Measurements from ENCODE around the gene COG5.

The COG5 gene

DNA sequence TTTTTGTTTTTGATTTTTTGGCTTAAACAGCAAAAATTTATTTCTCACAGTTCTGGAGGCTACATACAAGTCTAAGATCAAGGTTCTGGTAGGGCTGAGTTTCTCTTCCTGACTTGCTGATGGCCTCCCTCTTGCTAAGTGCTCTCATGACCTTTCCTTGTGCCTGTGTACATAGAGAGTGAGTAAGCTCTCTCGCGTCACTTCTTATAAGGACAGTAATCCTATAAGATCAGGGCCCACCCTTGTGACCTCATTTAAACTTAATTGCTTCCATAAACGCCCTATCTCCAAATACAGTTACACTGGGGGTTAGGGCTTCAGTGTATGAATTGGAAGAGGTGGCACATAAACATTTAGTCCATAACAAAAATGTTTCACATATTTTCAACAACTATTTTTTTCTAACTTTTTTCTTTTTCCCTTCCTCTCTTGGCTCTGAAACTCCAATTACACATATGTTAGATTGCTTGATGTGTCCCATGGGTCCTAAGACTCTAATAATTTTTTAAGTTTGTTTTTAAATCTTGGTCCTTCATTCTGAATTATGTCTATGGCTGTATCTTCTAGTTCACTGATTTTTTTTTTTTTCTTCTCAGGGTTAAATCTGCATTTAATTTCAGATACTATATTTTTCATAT, 245.1 kb downstream of the COG5 start:
- Histone ChIP-seq H3K4me1 (ENCODE audit: insufficient read depth, low read length, poor library complexity, severe bottlenecking) (no peaks in the 10 kb centered on the region), H3K36me3 (ENCODE audit: insufficient read depth, low read length) (peaks cover 12% of the 10 kb centered on the region; the same call in 1 of the 2 replicates), H3K4me2 (ENCODE audit: low read depth, low read length, poor library complexity, severe bottlenecking) (no peak overlapping the region), H4K20me1 (ENCODE audit: insufficient read depth, low read length, poor library complexity, severe bottlenecking) (no peaks in the 10 kb centered on the region), H3K4me3 (ENCODE audit: low read length, poor library complexity, severe bottlenecking) (no peak overlapping the region), H3K9ac (ENCODE audit: low read depth, low read length, poor library complexity, severe bottlenecking) (no peak overlapping the region), H3K27me3 (ENCODE audit: insufficient read depth, low read length, poor library complexity, severe bottlenecking) (no peaks in the 10 kb centered on the region), H3K79me2 (ENCODE audit: insufficient read depth, low read length) (no peaks in the 10 kb centered on the region), H3F3A (ENCODE audit: low read depth) (no peaks in the 10 kb centered on the region), H3K9me2 (replicated peaks; ENCODE audit: low read depth, low read length) (no peaks in the 10 kb centered on the region), H3K9me3 (ENCODE audit: insufficient read depth, low read depth, low read length) (no peaks in the 10 kb centered on the region), H2AFZ (ENCODE audit: low read length) (no peak overlapping the region)
- no peak for TF ChIP-seq EZH2phosphoT487 (IDR thresholded peaks at IDR 0.05; ENCODE audit: borderline replicate concordance)
- TF ChIP-seq, protein P1, sequence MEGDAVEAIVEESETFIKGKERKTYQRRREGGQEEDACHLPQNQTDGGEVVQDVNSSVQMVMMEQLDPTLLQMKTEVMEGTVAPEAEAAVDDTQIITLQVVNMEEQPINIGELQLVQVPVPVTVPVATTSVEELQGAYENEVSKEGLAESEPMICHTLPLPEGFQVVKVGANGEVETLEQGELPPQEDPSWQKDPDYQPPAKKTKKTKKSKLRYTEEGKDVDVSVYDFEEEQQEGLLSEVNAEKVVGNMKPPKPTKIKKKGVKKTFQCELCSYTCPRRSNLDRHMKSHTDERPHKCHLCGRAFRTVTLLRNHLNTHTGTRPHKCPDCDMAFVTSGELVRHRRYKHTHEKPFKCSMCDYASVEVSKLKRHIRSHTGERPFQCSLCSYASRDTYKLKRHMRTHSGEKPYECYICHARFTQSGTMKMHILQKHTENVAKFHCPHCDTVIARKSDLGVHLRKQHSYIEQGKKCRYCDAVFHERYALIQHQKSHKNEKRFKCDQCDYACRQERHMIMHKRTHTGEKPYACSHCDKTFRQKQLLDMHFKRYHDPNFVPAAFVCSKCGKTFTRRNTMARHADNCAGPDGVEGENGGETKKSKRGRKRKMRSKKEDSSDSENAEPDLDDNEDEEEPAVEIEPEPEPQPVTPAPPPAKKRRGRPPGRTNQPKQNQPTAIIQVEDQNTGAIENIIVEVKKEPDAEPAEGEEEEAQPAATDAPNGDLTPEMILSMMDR (conservative IDR thresholded peaks at IDR 0.05; ENCODE audit: low read length): no peak

DNA sequence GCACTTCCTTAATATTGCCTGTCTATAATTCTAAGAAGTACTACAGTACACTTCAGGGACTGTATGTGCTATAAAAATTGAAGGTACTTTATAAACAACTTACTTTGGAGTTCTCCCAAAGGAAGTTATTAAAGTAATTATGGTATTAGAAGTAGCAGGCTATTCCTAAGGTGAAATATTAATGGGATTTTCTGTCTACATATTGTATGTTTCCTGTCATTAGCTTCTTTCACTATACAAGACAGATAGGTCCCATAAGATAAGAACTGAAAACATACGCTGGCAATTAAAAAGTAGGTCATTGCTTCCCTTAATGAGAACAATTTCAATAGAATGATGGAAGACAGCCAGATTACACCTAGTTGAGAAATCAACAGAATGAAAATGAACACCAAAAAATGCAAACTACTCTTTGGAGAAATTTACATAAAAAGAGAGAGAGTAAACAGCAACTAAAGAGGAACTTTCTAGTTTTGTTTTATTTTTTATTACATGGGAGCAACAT, 248.0 kb downstream of the COG5 start:
- no peak overlapping the region for H3K4me3 ChIP-seq (ENCODE audit: low read length, poor library complexity, severe bottlenecking)
- H2AFZ ChIP-seq (ENCODE audit: low read length): no peak overlapping the region
- TF ChIP-seq, protein P1 (conservative IDR thresholded peaks at IDR 0.05; ENCODE audit: low read length): no peak
- TF ChIP-seq EZH2phosphoT487 (IDR thresholded peaks at IDR 0.05; ENCODE audit: borderline replicate concordance): no peak
- H4K20me1 ChIP-seq (ENCODE audit: insufficient read depth, low read length, poor library complexity, severe bottlenecking): no peaks in the 10 kb centered on the region
- no peaks in the 10 kb centered on the region for H3K9me2 ChIP-seq (replicated peaks; ENCODE audit: low read depth, low read length)
- H3K79me2 ChIP-seq (ENCODE audit: insufficient read depth, low read length): no peaks in the 10 kb centered on the region
- H3K9me3 ChIP-seq (ENCODE audit: insufficient read depth, low read depth, low read length): no peaks in the 10 kb centered on the region
- no peaks in the 10 kb centered on the region for H3K27me3 ChIP-seq (ENCODE audit: insufficient read depth, low read length, poor library complexity, severe bottlenecking)
- no peak overlapping the region for H3K4me2 ChIP-seq (ENCODE audit: low read depth, low read length, poor library complexity, severe bottlenecking)
- no peaks in the 10 kb centered on the region for H3K4me1 ChIP-seq (ENCODE audit: insufficient read depth, low read length, poor library complexity, severe bottlenecking)
- H3F3A ChIP-seq (ENCODE audit: low read depth): no peaks in the 10 kb centered on the region
- peaks cover 3% of the 10 kb centered on the region; the same call in 1 of the 2 replicates for H3K36me3 ChIP-seq (ENCODE audit: insufficient read depth, low read length)
- H3K9ac ChIP-seq (ENCODE audit: low read depth, low read length, poor library complexity, severe bottlenecking): no peak overlapping the region

DNA sequence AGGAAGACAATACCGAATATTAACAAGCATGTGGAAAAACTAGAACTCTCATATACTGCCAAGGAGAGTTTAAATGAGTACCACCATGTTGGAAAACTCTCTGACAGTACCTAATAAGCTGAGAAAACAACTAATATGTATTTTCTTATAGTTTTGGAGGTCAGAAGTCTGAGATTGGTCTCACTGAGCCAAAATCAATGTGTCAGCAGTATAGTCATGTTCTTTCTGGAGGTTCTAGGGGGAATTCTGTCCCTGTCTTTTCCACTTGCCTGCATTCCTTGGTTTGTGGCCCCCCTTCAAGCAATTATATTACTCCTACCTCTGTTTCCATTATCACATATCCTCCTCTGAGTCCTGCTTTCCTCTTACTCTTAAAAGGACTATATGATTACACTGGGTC, 250.4 kb downstream of the COG5 start:
- no peaks in the 10 kb centered on the region for H3F3A ChIP-seq (ENCODE audit: low read depth)
- H3K27me3 ChIP-seq (ENCODE audit: insufficient read depth, low read length, poor library complexity, severe bottlenecking): no peaks in the 10 kb centered on the region
- no peaks in the 10 kb centered on the region for H3K9me3 ChIP-seq (ENCODE audit: insufficient read depth, low read depth, low read length)
- no peak overlapping the region for H3K4me3 ChIP-seq (ENCODE audit: low read length, poor library complexity, severe bottlenecking)
- TF ChIP-seq, protein P1 (conservative IDR thresholded peaks at IDR 0.05; ENCODE audit: low read length): no peak
- TF ChIP-seq EZH2phosphoT487 (IDR thresholded peaks at IDR 0.05; ENCODE audit: borderline replicate concordance): no peak
- no peaks in the 10 kb centered on the region for H3K79me2 ChIP-seq (ENCODE audit: insufficient read depth, low read length)
- H2AFZ ChIP-seq (ENCODE audit: low read length): no peak overlapping the region
- no peaks in the 10 kb centered on the region for H3K9me2 ChIP-seq (replicated peaks; ENCODE audit: low read depth, low read length)
- no peaks in the 10 kb centered on the region for H3K4me1 ChIP-seq (ENCODE audit: insufficient read depth, low read length, poor library complexity, severe bottlenecking)
- no peak overlapping the region for H3K9ac ChIP-seq (ENCODE audit: low read depth, low read length, poor library complexity, severe bottlenecking)
- H4K20me1 ChIP-seq (ENCODE audit: insufficient read depth, low read length, poor library complexity, severe bottlenecking): no peaks in the 10 kb centered on the region
- no peak overlapping the region for H3K4me2 ChIP-seq (ENCODE audit: low read depth, low read length, poor library complexity, severe bottlenecking)
- H3K36me3 ChIP-seq (ENCODE audit: insufficient read depth, low read length): no peaks in the 10 kb centered on the region

Measured in Loucy (cell line).